Caco-2 (cell line): ENCODE measurements around the gene CAMK1D. TPM values are rescaled to one million over a fixed set of nuclear protein-coding genes. Genes with fewer than 3 reads are reported as not detected.

Source experiments
- BruUV-seq: library from RNA; stranded (reverse); fragments of 400-500 nt; replicated peaks from 2 replicates; lab custom pipeline; 2021; lab: Mats Ljungman, UMichigan
- CTCF ChIA-PET: fragments of 300-600 bp; sonication (Branson Sonifier 250); formaldehyde crosslinking; loops from one replicate; lab custom pipeline; 2022; ENCODE audit warnings: antibody characterized with exemption; lab: Charles Lee
- POLR2A ChIA-PET: fragments of 300-600 bp; sonication (Branson Sonifier 250); formaldehyde crosslinking; loops from one replicate; lab custom pipeline; 2022; ENCODE audit warnings: antibody characterized with exemption; lab: Charles Lee
- DNase-seq, 2 experiments: peaks; one replicate each; pipeline versions ENCODE4 v3.0.0 to v3.0.0-alpha.2; 2020 to 2022
- H3K27me3 ChIP-seq: replicated peaks from 2 replicates; pipeline ENCODE4 v1.6.0; 2011; ENCODE audit warnings: low read length; ENCODE audit not compliant: control insufficient read depth, insufficient read depth
- H3K36me3 ChIP-seq: 2 replicates; pipeline ENCODE4 v1.5.1; 2011; ENCODE audit warnings: low read length; ENCODE audit not compliant: control insufficient read depth, insufficient read depth
- H3K4me1 ChIP-seq: fragments of 250-450 bp; sonication (Bioruptor Pico); 2 replicates; pipeline ENCODE4 v1.5.1; 2020; ENCODE audit warnings: mild to moderate bottlenecking
- H3K4me3 ChIP-seq: 2 replicates; pipeline ENCODE4 v1.5.1; 2011; ENCODE audit warnings: low read depth, mild to moderate bottlenecking, control low read depth, low read length
- H3K9me3 ChIP-seq: fragments of 250-450 bp; sonication (Bioruptor Pico); 2 replicates; pipeline ENCODE4 v1.5.1; 2020; ENCODE audit warnings: mild to moderate bottlenecking, moderate library complexity
- H3K27ac Mint-ChIP-seq: one replicate; pipeline ENCODE4 v1.8.0; 2022; ENCODE audit warnings: mixed read lengths; ENCODE audit not compliant: unreplicated experiment
- H3K27me3 Mint-ChIP-seq: one replicate; pipeline ENCODE4 v1.8.0; 2022; ENCODE audit warnings: mixed read lengths; ENCODE audit not compliant: insufficient read depth, unreplicated experiment
- H3K36me3 Mint-ChIP-seq: one replicate; pipeline ENCODE4 v1.8.0; 2022; ENCODE audit warnings: mild to moderate bottlenecking, mixed read lengths; ENCODE audit not compliant: insufficient read depth, unreplicated experiment
- H3K4me1 Mint-ChIP-seq: one replicate; pipeline ENCODE4 v1.8.0; 2022; ENCODE audit warnings: low read depth, mixed read lengths; ENCODE audit not compliant: unreplicated experiment
- H3K4me3 Mint-ChIP-seq: one replicate; pipeline ENCODE4 v1.8.0; 2022; ENCODE audit warnings: mild to moderate bottlenecking, moderate library complexity, mixed read lengths; ENCODE audit not compliant: unreplicated experiment
- H3K9me3 Mint-ChIP-seq: one replicate; pipeline ENCODE4 v1.8.0; 2022; ENCODE audit warnings: mixed read lengths; ENCODE audit not compliant: unreplicated experiment
- intact Hi-C: fragments of 100-400 bp; cut with micrococcal nuclease; formaldehyde crosslinking; loops from one replicate; pipeline ENCODE4 v1.10.0; 2022; ENCODE audit not compliant: unreplicated experiment
- total RNA-seq: library from RNA; stranded (reverse); gene quantifications from 2 replicates; pipeline ENCODE4 v1.2.3, GENCODE V29; 2022
- TF ChIP-seq, protein P1 (sequence below), 2 experiments: fragments of 200-600 bp in 1 of 2; IDR thresholded peaks; 1 replicate in 1 of 2; 2 replicates in 1 of 2; pipeline versions ENCODE4 v1.5.1 to v1.8.0; 2011 to 2022; ENCODE audit warnings: antibody characterized with exemption in 1 of 2, control low read depth in 1 of 2, inconsistent platforms in 1 of 2, low read depth in 1 of 2, low read length in 1 of 2, mild to moderate bottlenecking in 1 of 2, moderate library complexity in 1 of 2; ENCODE audit not compliant: insufficient read depth in 1 of 2, severe bottlenecking in 1 of 2, unreplicated experiment in 1 of 2

The CAMK1D gene
- total RNA-seq, 1 experiment from 2014 or later = 10.9 TPM

DNA sequence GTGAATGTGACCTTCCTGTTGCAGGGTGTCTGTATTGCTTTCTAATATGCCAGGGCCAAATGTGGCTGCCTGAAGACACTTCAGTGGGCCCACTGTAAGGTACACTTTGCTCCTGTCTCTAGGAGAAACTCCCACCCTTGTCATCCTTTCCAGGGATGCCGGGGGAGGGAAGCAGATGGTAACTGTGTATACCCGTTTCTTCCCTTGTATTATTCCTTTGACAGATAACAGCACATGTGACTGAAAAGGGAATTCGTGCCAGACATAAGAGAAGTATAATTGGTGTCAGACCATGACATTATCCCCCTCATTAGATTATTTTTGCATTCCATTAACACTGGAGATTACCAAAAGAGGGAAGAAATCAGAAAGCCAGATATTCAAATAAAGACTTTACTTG, 317.7 kb downstream of the CAMK1D start:
- CTCF ChIA-PET = interaction anchor here (0.6 kb wide), 1 partner anchor 636 kb away, joined by 3 read pairs; no protein-coding TSS in a partner anchor
- Mint-ChIP-seq H3K4me1 (no peaks in the 10 kb centered on the region), H3K4me3 (no peak overlapping the region)

DNA sequence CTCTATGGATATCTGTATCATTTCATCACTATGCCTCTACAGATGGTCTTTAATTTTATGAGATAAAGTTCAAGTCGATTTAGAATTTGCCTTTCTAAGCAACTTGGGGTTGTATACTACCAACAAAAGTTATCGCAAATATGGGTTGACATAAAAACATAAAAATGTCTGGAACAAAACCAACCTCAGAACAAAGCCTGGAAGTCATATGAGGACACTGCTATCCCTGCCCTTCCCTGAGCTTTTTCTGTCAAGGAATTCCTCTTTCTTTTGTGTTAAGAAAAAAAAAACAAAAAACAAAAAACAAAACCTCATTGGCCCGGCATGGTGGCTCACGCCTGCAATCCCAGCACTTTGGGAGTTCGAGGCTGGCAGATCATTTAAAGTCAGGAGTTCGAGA, 319.3 kb downstream of the CAMK1D start:
- Mint-ChIP-seq H3K27me3 (no peaks in the 10 kb centered on the region), H3K27ac (no peak overlapping the region), H3K4me3 (no peak overlapping the region), H3K4me1 (no peaks in the 10 kb centered on the region), H3K9me3 (peaks cover 13% of the 10 kb centered on the region), H3K36me3 (no peaks in the 10 kb centered on the region)
- no peaks in the 10 kb centered on the region for H3K4me1 ChIP-seq
- POLR2A ChIA-PET = no interaction called here
- BruUV-seq = no TSS peak
- CTCF ChIA-PET = no interaction called here
- no peak overlapping the region for H3K4me3 ChIP-seq
- intact Hi-C loops = no loop called here
- no peak for DNase-seq
- no peaks in the 10 kb centered on the region for H3K36me3 ChIP-seq
- H3K9me3 ChIP-seq = no peaks in the 10 kb centered on the region
- TF ChIP-seq, protein P1, sequence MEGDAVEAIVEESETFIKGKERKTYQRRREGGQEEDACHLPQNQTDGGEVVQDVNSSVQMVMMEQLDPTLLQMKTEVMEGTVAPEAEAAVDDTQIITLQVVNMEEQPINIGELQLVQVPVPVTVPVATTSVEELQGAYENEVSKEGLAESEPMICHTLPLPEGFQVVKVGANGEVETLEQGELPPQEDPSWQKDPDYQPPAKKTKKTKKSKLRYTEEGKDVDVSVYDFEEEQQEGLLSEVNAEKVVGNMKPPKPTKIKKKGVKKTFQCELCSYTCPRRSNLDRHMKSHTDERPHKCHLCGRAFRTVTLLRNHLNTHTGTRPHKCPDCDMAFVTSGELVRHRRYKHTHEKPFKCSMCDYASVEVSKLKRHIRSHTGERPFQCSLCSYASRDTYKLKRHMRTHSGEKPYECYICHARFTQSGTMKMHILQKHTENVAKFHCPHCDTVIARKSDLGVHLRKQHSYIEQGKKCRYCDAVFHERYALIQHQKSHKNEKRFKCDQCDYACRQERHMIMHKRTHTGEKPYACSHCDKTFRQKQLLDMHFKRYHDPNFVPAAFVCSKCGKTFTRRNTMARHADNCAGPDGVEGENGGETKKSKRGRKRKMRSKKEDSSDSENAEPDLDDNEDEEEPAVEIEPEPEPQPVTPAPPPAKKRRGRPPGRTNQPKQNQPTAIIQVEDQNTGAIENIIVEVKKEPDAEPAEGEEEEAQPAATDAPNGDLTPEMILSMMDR (IDR thresholded peaks at IDR 0.05; ENCODE audit: insufficient read depth in 1 of 2, low read depth in 1 of 2, low read length in 1 of 2, severe bottlenecking in 1 of 2, unreplicated experiment in 1 of 2) = no peak
- no peaks in the 10 kb centered on the region for H3K27me3 ChIP-seq

More for the DNA sequence above, 317.7 kb downstream of the CAMK1D start:
- H3K36me3 ChIP-seq = no peaks in the 10 kb centered on the region
- intact Hi-C loops = no loop called here
- no peaks in the 10 kb centered on the region for H3K36me3 Mint-ChIP-seq
- no peaks in the 10 kb centered on the region for H3K27me3 ChIP-seq
- no peaks in the 10 kb centered on the region for H3K4me1 ChIP-seq
- BruUV-seq = no TSS peak
- H3K9me3 ChIP-seq = no peaks in the 10 kb centered on the region
- no peak for DNase-seq
- POLR2A ChIA-PET = no interaction called here
- H3K4me3 ChIP-seq = no peak overlapping the region
- peaks cover 13% of the 10 kb centered on the region for H3K9me3 Mint-ChIP-seq
- H3K27me3 Mint-ChIP-seq = no peaks in the 10 kb centered on the region
- no peak overlapping the region for H3K27ac Mint-ChIP-seq
- TF ChIP-seq, protein P1 (IDR thresholded peaks at IDR 0.05; ENCODE audit: insufficient read depth in 1 of 2, low read depth in 1 of 2, low read length in 1 of 2, severe bottlenecking in 1 of 2, unreplicated experiment in 1 of 2) = no peak

DNA sequence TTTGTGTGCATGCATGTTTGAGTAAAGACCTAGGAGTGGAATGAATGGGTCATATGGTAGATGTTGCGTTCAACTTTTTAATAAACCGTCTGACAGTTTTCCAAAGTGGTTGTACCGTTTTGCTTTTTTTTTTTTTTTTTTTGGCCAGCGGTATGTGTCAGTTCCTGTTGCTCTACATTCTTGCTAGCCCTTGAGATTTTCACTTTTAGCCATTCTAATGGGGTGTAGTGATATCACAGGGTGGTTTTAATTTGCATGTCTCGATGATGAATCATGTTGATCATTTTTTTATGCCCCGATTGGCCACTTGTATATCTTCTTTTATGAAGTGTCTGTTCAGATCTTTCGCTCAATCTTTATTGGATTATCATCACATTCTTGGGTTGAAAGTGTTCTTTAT, 320.7 kb downstream of the CAMK1D start:
- DNase-seq = no peak
- Mint-ChIP-seq H3K27me3 (no peaks in the 10 kb centered on the region), H3K36me3 (no peaks in the 10 kb centered on the region), H3K4me3 (no peak overlapping the region), H3K4me1 (no peaks in the 10 kb centered on the region), H3K27ac (no peak overlapping the region), H3K9me3 (peaks cover 13% of the 10 kb centered on the region)
- ChIA-PET CTCF (no interaction called here), POLR2A (no interaction called here)
- intact Hi-C loops = no loop called here
- Histone ChIP-seq H3K9me3 (no peaks in the 10 kb centered on the region), H3K4me3 (no peak overlapping the region), H3K27me3 (no peaks in the 10 kb centered on the region), H3K4me1 (no peaks in the 10 kb centered on the region), H3K36me3 (no peaks in the 10 kb centered on the region)
- BruUV-seq = no TSS peak
- TF ChIP-seq, protein P1 (IDR thresholded peaks at IDR 0.05; ENCODE audit: insufficient read depth in 1 of 2, low read depth in 1 of 2, low read length in 1 of 2, severe bottlenecking in 1 of 2, unreplicated experiment in 1 of 2) = no peak
